UCSD-AML1 (cell line): ENCODE measurements around the gene TSPEAR.

Experiments
- DNase-seq: peaks from one replicate; lab custom pipeline; 2025; ENCODE audit not compliant: unreplicated experiment; lab: John Stamatoyannopoulos, UW

Gene TSPEAR

GRCh38 chr21:44531606-44532564, 179.5 kb downstream of the TSPEAR start:
- no peak for DNase-seq

GRCh38 chr21:44530903-44531605, 180.3 kb downstream of the TSPEAR start:
- no peak for DNase-seq

DNA sequence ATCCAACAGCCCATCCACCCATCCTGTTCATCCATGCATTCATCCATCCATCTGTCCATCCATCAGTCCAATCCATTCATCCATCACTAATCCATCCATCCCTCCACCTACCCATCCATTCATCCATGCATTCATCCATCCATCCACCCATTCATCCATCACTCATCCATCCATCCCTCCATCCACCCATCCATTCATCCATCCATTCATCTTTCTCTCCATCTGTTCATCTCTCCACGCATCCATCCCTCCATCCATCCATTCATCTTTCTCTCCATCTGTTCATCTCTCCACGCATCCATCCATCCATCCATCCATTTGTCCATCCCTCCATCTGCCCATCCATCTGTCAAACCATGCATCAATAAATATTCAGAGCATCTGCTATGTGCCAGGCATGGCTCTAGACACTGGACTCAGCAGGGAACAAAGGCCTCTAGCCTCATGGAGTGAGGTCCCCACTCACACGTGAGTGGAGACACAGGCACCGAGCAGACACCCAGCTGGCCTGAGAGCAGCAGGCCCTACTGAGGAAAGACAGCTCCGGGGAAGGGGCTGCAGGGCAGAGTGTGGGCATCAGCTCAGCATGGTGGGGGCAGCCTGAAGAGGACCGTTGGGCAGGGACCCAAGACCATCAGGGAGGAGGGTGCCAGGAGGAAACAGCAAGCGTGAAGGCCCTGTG, 181.0 kb downstream of the TSPEAR start:
- no peak for DNase-seq

- DNase-seq, result no peak
These were observed 181.8 kb downstream of the TSPEAR start for GRCh38 chr21:44529503-44530125.

DNA sequence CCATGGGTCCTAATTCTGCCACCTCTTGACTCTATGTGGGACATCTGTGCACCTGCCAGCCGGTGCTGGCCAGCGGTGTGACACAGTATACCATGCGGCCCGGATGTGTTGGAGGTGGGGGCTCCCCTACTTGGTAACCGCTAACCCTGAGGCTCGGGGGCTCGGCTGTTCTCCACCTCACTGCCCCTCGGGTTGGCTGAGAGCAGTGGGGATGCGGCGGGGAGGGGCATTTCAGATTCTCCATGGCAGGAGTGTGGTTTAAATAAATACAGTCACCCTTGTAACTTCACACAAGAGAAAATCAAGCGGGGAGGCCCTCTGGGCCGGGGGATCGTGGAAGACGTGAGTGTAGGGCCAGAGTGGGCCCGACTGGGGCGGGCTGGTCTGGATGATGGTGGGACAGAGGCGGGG, 182.4 kb downstream of the TSPEAR start:
- no peak for DNase-seq

DNA sequence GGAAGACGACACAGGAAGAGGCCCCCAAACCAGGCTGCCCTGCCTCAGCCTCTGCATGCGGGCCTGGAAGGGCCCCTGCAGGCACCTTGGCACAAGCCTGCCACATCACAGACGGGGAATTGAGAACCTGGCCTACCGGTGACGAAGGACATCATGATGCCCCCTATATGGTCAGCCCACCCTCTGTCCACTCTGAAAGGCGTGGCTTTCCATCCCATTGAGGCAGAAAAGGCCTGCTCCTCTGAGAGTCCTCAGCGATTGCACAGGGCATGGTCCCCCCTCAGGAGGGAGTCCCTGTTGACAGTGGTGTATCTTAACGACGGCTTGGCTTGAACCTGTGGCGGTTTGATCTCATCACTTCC, 182.8 kb downstream of the TSPEAR start:
- DNase-seq, result no peak

GRCh38 chr21:44527983-44528633, 183.3 kb downstream of the TSPEAR start:
- DNase-seq, result no peak

- DNase-seq, result no peak
These were observed 184.0 kb downstream of the TSPEAR start for GRCh38 chr21:44527156-44527982.

DNA sequence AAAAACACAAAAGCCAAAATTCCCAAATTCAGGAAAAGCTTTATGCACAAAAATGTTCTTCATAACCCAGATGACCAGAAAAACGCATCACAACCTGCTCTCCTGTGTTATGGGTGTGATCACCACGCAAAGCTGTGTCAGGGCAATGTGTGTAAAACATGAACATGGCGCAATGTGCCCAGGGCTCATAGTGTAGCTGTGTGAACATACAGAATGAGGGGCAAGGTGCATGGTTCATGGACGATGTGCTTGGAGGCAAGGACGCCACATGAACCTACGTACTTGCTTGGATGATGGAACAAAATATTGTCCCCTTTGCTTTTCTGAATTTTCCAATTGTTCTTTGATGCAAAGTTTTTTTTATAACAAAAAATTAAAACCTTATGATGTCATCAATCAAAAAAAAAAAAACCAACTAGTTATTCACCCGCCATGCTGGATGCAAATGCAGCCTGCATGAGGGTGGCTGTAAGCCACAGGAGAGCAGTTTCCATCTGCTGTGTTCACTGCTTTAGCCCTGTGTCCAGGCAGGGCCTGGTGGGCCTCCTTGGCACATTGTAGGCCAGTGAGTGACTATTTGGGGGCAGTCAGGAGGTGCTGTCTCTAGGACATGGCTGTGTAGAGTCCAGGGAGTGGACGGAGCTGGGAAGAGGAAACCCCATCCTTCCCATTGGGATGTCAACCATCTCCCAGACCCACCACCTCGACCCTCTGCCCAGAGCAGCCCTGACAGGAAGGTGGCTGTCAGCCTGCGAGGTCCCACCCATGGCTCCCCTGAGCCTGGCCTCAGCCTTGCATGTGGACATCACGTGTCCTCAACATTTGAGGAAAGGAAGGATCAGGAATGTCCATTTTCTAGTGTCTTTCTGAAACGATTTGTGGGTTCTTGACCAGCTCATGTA, 185.0 kb downstream of the TSPEAR start:
- no peak for DNase-seq

DNA sequence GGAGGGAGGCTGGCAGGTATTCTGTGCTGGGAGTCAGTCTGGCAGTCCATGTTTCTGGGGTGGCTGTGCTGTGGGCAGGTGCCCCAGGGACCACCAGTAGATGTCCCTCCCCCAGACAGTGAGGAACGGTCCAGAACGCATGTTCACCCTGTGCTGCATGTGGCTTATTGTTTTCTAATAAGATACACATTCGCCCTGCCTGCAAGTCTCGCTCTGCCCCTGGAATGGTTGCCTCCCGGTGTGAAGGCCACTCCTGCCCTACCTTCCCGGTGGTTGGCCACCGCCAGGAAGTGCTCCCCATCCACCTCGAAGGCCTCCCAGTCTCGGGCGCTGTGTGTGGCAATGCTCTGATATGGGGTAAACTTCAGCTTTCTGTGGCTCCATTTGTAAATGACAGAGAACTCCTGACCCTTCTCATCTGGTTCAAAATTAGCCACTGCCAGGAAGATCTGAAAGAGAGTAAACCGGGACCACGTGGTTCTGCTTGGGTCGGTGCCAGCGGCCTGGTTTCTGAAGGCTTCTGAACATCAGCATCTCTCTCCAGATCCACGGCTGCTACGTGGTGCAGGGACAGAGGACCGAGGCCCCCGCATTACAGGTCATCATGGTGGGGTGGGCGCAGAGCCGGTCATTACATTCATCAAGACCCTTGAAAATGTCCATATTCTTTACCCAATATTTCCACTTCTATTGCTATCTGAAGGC, 185.8 kb downstream of the TSPEAR start:
- DNase-seq, result no peak

GRCh38 chr21:44524414-44525371, 186.7 kb downstream of the TSPEAR start:
- DNase-seq, result no peak

DNA sequence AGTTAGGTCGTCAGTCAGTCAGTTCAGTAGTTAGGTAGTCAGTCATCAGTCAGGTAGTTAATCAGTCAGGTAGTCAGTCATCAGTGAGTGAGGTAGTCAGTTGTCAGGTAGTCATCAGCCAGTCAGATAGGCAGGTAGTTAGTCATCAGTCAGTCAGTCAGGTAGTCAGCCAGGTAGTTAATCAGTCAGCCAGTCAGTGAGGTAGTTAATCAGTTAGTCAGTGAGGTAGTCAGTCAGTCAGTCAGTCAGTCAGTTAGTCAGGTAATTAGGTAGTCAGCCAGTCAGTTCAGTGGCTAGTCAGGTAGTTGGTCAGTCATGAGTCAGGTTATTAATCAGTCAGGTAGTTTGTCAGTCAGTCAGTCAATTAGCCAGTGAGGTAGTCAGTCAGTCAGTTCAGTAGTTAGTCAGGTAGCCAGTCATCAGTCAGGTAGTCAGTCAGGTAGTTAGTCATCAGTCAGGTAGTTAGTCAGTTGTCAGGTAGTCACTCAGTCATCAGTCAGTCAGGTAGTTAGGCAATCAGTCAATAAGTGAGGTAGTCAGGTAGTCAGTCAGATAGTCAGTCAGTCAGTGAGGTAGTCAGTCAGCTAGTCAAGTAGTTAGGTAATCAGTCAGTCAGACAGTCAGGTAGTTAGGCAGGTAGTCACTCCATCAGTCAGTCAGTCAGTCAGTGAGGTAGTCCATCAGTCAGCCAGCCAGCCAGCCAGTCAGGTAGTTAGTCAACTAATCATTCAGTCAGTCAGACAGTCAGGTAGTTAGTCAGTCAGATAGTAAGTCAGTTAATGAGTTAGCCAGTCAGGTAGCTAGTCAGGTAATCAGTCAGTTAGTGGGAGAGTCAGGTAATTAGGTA, 187.6 kb downstream of the TSPEAR start:
- DNase-seq, result no peak

DNA sequence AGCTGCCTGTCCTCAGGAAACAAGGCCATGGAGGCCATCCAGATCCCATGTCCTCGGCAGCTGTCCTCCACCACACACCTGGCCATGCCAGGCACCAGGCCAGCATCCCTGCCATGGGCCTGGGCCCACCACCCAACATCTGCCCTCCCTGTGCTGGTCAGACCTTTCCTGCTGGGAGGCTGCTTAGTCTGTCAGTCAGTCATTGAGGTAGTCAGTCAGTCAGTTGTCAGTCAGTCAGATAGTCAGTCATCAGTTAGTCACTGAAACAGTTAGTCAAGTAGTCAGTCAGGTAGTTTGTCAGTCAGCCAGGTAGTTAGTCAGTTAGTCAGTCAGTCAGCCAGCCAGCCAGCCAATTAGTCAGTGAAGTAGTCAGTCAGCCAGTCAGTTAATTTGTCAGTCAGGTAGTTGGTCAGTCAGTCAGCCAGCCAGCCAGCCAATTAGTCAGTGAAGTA, 188.6 kb downstream of the TSPEAR start:
- no peak for DNase-seq

GRCh38 chr21:44521928-44522752, 189.2 kb downstream of the TSPEAR start:
- no peak for DNase-seq

DNA sequence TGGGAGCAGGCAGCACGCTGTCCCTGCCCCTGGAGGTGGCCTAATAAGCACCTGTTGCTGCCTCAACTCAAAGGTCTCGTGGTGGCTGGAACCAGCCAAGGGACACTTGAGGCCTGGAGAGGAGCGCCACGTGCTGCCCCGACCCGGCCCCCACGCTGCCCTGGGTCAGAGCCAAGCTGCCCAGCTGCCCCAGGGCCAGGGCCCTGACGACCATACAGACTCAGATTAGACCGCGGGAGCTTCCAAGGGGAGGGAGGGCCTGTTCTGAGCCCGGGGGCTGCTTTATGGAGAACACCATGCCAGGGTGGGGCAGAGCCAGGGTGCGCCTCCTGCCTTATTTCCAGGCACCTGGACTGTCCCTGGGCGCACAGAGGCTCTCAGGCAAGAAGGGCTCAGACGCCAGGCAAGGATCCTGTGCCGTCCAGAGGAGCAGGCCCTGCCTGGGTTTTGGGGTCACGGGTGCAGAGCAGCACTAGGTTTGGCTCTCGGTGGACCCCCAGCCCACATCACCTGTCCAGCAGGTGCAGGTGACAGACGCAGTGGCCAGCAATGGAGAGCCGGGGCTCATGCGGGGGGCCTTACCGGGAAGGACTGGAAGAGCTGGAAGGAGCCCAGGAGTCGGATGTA, 190.0 kb downstream of the TSPEAR start:
- no peak for DNase-seq
